HG03060 (cell line): Measurements from ENCODE around the gene ACOD1.
"Not testable (repeated sequence)": the region's sequence is repeated elsewhere in the genome, so short reads cannot be mapped to it uniquely, and the experiment has no call there.

Experiments
- ATAC-seq: cut with Tn5 transposase; IDR thresholded peaks from one replicate; pipeline ENCODE4 v1.9.1; 2021; ENCODE audit warnings: low read depth, moderate number of reproducible peaks; ENCODE audit not compliant: unreplicated experiment

The ACOD1 gene

GRCh38 chr13:76948149-76948548 lies at the start of gene ACOD1:
ACOD1 (plus strand) TSS chr13:76948511; CDS start chr13:76948559, 48 bp downstream.
- ATAC-seq = no peak

- ATAC-seq = not testable (repeated sequence)
These were observed 49.2 kb upstream of the ACOD1 start for GRCh38 chr13:76899066-76899465.

GRCh38 chr13:76903544-76904162 lies 44.7 kb upstream of the ACOD1 start:
- ATAC-seq = peak; percentile 91

DNA sequence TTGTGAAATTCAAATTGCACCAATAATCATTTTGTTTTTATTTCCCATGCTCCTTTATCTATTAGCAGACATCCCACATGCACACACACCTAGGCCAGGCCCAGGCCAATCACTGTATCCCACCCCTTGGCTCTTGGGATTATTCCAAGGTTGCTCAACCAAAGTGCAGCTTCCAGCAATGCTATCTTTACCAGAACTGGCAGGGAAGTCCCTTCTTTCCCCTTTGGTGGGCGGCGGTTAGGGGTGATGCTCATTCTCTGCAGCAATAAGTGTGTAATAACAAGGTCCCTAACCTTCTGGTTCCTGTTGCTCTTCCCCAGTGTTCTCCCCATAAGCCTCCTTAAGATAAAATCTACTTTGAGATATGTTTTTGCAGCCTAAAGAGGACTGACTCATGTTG lies 43.8 kb upstream of the ACOD1 start:
- ATAC-seq = no peak

DNA sequence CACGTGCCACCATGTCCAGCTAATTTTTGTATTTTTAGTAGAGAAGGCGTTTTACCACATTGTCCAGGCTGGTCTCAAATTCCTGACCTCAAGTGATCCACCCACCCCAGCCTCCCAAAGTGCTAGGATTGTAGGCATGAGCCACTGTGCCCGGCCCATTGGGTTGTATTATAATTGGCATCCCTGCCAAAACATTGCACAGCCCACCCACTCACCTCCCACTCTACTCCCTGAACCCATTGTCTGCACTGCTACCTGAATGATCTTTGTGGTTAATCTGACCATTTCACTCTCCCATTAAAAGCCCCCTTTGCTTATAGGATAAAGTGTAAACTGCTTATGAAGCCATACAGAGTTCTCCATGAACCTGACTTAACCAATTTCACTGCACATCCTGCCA lies 35.8 kb upstream of the ACOD1 start:
- no peak for ATAC-seq

DNA sequence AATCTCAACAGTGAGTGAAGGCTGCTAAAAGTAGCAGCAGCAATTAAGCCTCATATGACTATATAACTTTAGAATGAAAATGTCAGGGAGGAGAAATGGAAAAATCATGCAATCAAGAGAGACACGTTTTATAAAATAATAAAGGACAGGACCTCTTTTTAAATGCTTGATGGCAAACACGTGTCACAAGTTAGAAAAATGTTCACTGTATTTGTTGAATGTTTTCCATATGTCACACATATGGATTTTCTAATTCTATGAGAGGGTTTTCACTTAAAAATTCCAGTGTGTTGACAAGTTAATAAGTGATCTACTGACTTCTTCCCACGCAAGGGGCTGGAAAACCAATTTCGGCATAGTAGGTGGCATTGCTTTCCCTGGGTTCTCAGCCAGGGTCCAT lies 34.4 kb upstream of the ACOD1 start:
- ATAC-seq = no peak

DNA sequence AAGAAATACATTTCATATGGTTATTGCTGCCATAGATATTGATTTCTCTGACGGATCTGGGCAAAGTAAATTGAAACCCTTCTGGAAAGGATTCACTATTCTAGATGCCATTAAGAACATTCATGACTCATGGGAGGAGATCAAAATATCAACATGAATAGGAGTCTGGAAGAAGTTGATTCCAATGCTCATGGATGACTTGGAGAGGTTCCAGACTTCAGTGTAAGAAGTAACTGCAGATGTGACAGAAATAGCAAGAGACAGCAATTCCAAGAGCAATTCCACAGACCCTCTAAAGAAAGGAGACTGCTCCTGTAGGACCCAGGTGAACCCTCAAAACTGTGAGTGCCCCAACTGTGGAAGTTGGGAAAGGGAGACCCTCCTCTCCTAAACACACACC lies 31.2 kb upstream of the ACOD1 start:
- no peak for ATAC-seq

- ATAC-seq = not testable (repeated sequence)
These were observed 30.4 kb upstream of the ACOD1 start for GRCh38 chr13:76917755-76918481.

- ATAC-seq = no peak
These were observed 26.8 kb upstream of the ACOD1 start for GRCh38 chr13:76921516-76921915.

GRCh38 chr13:76925115-76925514 lies 23.2 kb upstream of the ACOD1 start:
- no peak for ATAC-seq

GRCh38 chr13:76927955-76928354 lies 20.4 kb upstream of the ACOD1 start:
- no peak for ATAC-seq

DNA sequence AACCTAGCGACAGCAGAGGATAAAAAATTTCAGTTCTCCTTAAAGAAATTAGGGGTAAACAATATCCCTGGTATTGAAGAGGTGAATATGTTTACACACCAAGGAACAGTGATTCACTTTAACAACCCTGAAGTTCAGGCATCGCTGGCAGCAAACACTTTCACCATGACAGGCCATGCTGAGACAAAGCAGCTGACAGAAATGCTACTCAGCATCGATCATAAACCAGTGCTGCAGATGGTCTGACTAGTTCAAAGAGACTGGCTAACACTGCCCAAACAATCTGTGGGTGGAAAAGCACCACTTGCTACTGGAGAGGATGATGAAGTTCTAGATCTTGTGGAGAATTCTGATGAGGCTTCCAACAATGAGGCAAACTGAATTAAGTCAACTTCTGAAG lies 19.9 kb upstream of the ACOD1 start:
- ATAC-seq = no peak

DNA sequence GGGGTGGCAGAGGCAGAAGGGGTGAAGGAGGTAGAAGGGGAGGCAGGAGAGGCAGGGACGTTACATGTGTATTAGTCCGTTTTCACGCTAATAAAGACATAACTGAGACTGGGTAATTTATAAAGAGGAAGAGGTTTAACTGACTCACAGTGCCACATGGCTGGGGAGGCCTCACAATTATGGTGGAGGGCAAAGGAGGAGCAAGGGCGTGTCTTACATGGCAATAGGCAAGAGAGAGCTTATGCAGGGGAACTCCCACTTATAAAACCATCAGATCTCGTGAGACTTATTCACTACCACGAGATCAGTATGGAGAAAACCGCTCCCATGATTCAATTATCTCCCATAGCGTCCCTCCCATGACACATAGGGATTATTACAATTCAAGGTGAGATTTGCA lies 19.0 kb upstream of the ACOD1 start:
- no peak for ATAC-seq

- no peak for ATAC-seq
These were observed 18.4 kb upstream of the ACOD1 start for GRCh38 chr13:76929851-76930374.

- ATAC-seq = no peak
These were observed 16.2 kb upstream of the ACOD1 start for GRCh38 chr13:76932076-76932475.

- ATAC-seq = no peak
These were observed 13.6 kb upstream of the ACOD1 start for GRCh38 chr13:76934671-76935070.

DNA sequence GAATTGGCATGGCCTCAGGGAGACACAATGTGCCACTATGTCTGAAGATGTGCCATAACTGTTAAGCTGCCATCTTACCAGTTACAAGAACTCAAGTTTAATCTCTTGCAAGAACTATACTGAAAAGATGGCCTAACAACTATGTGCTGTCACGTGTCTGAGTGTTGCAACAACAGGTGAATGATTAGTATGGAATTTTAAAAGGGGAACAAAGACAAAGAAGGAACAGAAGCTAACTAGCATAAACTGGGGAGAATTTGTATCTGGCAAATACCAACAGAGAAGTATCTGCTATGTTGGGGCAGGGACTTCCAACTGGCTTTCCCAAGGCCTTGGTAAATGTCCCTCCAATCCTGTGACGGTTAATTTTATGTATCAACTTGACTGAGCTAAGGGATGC lies 11.5 kb upstream of the ACOD1 start:
- no peak for ATAC-seq

GRCh38 chr13:76937281-76937820 lies 11.0 kb upstream of the ACOD1 start:
- ATAC-seq = no peak

- no peak for ATAC-seq
These were observed 9.1 kb upstream of the ACOD1 start for GRCh38 chr13:76939215-76939614.

DNA sequence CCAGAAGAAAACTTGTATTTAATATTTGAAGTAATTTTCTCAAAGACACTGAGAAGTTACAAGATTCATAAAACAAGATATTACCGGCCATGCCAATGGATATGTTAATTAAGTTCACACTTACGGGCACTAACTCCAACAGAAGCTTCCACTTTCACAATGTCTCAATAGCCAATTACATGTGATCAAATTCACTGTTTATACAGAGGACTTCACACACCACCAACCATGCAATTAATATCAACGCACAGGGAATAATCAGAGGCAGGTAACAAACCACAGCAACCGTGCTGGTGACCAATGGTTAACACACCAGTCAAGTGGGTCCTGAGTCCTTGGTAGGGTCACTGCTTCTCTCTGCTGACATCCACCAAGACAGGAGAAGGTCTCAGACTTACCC lies 5.9 kb upstream of the ACOD1 start:
- ATAC-seq = no peak

DNA sequence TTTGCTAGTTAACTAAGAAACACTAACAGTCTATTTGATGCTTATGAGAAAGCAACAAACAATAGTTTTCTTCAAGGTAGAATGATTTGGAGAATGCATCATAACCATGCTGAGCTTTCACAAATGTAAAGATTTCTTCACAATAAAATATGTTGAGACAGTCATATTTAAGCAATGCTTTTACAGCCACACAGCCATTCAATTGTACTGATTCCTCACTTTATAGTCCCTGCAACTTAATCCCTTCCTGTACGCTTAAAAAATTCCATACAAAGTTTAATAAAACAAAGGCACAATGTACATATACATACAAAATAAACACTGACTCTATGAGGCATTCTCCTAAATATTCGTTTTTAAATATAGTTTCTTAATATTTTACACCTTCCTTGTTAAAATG lies 4.7 kb upstream of the ACOD1 start:
- no peak for ATAC-seq

DNA sequence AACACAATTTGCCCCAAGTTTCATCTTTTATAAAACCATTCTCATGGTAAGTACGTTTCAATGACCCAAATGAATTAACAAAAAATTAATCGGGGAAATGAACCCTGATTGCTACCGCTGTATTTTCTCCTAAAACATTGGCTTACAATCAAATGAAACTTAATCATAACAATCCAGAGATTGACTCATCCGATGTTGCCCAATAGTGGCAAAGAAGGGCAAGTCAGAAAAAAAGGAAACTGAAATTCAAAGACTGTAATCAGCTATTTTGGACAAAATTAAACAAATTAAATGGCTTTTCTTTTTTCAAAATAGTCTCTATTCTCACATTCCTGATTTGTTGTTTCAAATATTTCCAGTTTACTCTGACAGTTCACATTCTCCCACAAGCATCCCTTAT lies 3.9 kb upstream of the ACOD1 start:
- ATAC-seq = no peak
